BE2C (cell line): ENCODE results near the gene DRAM2.

Experiments
- DNase-seq: peaks from one replicate; pipeline ENCODE4 v3.0.0-alpha.2; 2020
- H3K27me3 ChIP-seq: fragments of 250-450 bp; sonication (Bioruptor Pico); 2 replicates; pipeline ENCODE4 v1.5.1; 2020; ENCODE audit warnings: mild to moderate bottlenecking
- H3K36me3 ChIP-seq: fragments of 250-450 bp; sonication (Bioruptor Pico); 2 replicates; pipeline ENCODE4 v1.5.1; 2020; ENCODE audit warnings: mild to moderate bottlenecking
- H3K4me1 ChIP-seq: fragments of 250-450 bp; sonication (Bioruptor Pico); 2 replicates; pipeline ENCODE4 v1.5.1; 2020
- H3K4me3 ChIP-seq: 2 replicates; pipeline ENCODE4 v1.5.1; 2011; ENCODE audit warnings: low read depth, low read length
- H3K9me3 ChIP-seq: fragments of 250-450 bp; sonication (Bioruptor Pico); 2 replicates; pipeline ENCODE4 v1.5.1; 2020
- TF ChIP-seq, protein P1 (sequence below): IDR thresholded peaks from 2 replicates; pipeline ENCODE4 v1.5.1; 2012; ENCODE audit warnings: mild to moderate bottlenecking, low read depth, low read length

DRAM2 gene

DNA sequence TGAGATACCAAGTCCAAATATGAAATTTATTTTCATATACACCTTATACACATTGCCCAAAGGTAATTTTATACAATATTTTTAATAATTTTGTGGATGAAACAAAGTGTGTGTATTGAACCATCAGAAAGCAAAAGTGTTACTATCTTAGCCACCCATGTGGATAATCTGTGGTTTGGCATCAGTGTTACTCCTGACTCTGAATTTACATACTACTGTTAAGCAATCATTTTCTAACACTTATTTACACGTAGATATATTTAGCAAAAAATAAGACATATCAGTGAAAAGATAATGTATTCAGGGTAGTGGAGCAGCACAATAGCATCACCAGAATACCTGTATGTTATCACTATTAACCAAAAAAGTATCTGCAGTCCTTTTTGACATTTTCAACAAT is 36.8 kb upstream of the DRAM2 start:
- Histone ChIP-seq H3K36me3 (peaks cover 24% of the 10 kb centered on the region), H3K27me3 (no peaks in the 10 kb centered on the region), H3K4me1 (no peaks in the 10 kb centered on the region), H3K9me3 (no peaks in the 10 kb centered on the region), H3K4me3 (no peak overlapping the region)
- TF ChIP-seq, protein P1, sequence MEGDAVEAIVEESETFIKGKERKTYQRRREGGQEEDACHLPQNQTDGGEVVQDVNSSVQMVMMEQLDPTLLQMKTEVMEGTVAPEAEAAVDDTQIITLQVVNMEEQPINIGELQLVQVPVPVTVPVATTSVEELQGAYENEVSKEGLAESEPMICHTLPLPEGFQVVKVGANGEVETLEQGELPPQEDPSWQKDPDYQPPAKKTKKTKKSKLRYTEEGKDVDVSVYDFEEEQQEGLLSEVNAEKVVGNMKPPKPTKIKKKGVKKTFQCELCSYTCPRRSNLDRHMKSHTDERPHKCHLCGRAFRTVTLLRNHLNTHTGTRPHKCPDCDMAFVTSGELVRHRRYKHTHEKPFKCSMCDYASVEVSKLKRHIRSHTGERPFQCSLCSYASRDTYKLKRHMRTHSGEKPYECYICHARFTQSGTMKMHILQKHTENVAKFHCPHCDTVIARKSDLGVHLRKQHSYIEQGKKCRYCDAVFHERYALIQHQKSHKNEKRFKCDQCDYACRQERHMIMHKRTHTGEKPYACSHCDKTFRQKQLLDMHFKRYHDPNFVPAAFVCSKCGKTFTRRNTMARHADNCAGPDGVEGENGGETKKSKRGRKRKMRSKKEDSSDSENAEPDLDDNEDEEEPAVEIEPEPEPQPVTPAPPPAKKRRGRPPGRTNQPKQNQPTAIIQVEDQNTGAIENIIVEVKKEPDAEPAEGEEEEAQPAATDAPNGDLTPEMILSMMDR = no peak
- no peak for DNase-seq

DNA sequence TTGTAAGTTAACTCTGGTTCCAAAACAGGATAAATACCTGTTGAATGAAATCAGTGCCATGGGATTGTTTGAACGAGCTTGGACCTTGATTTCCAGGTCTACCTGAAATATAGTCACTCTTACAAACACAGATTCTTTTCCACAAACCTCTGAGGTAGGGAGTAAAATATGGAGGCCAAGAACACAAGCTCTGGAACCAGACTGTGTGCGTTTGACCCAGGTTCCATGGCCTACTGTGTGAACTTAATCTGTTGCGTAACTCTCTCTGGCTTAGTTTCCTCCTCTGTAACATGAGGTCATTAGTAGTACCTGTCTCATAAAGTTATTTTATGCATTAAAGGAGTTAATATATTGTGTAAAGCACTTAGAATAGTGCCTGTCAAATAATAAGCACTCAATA is 35.5 kb upstream of the DRAM2 start:
- no peaks in the 10 kb centered on the region for H3K9me3 ChIP-seq
- no peaks in the 10 kb centered on the region for H3K27me3 ChIP-seq
- H3K36me3 ChIP-seq = peaks cover 24% of the 10 kb centered on the region
- H3K4me3 ChIP-seq = no peak overlapping the region
- TF ChIP-seq, protein P1 = no peak
- H3K4me1 ChIP-seq = no peaks in the 10 kb centered on the region
- DNase-seq = no peak

DNA sequence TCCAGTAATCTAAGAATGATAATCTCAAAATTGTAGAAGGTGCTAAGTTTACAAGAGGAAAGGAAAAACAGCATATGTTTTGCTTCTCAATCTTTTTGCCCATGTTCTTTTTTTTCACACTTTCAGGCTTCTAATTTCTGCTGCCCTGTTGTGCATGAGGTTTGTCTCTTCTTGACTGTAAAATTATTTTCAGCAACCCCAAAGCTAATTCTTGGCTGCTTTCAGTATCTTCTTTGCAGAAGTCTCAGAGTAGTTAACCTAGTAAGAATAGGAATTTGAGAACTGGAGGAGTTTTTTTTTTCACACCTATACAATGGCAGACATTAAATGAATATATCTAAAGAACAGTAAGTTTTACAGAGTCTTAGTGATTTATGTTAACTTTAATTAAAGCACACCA is 34.2 kb upstream of the DRAM2 start:
- no peaks in the 10 kb centered on the region for H3K27me3 ChIP-seq
- TF ChIP-seq, protein P1 = no peak
- no peaks in the 10 kb centered on the region for H3K9me3 ChIP-seq
- H3K4me3 ChIP-seq = no peak overlapping the region
- H3K4me1 ChIP-seq = no peaks in the 10 kb centered on the region
- H3K36me3 ChIP-seq = peaks cover 25% of the 10 kb centered on the region
- no peak for DNase-seq

DNA sequence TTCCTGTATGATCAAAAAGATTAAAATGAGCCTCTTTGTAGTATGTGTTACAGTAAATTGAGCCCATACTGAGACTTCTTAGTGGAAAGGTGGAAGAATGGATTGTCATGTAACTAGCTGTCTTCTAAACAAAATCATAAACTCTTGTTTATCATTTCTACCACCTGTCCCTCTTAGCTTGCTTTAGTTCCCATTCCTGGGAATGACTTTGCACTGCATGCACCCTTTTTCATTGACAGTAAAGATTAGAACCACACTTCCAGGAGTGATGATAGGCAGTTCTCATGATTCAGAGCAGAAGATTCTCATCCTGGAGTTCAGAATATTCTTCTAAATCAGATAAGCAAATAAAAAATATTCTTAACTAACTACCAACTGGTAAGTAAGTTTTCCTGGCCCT is 32.6 kb upstream of the DRAM2 start:
- Histone ChIP-seq H3K27me3 (no peaks in the 10 kb centered on the region), H3K4me3 (no peak overlapping the region), H3K36me3 (peaks cover 32% of the 10 kb centered on the region), H3K4me1 (no peaks in the 10 kb centered on the region), H3K9me3 (no peaks in the 10 kb centered on the region)
- no peak for DNase-seq
- TF ChIP-seq, protein P1 = no peak

DNA sequence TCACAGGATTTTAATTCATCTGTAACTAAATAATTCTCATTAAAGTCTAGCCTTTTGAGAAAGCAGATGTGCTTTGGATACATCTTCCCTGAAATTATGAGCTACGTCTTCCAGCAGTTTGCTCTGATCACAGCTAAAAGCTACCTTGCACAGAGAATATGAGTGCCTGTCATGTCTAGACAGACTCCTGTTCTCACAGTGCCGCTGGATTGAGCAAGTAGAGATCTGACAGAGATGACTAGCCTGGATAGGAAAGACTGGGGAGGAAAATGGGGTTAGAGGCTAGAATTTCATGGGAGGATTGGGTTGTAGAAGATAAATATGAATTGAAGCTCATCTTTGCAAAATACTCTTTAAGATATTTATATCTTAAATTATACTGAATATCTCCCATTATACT is 24.3 kb upstream of the DRAM2 start:
- H3K27me3 ChIP-seq = no peaks in the 10 kb centered on the region
- peaks cover 24% of the 10 kb centered on the region for H3K36me3 ChIP-seq
- TF ChIP-seq, protein P1 = no peak

DNA sequence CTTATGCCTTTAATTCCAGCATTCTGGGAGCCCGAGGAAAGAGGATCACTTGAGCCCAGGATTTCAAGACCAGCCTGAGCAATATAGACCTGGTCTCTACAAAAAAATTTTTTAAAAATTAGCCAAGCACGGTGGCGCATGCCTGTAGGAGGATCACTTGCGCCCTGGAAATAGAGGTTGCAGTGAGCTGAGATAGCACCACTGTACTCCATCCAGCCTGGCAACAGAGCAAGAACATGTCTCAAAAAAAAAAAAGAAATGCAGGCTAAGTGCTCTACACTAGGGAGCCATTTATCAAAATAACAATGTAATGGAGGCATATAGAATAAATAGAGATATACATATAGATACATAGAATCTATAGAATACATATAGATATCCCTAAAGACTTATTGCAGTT is 23.5 kb upstream of the DRAM2 start:
- TF ChIP-seq, protein P1 = no peak
- H3K4me3 ChIP-seq = no peak overlapping the region
- H3K9me3 ChIP-seq = no peaks in the 10 kb centered on the region
- H3K4me1 ChIP-seq = peaks cover 24% of the 10 kb centered on the region
- no peaks in the 10 kb centered on the region for H3K27me3 ChIP-seq
- DNase-seq = no peak
- peaks cover 19% of the 10 kb centered on the region for H3K36me3 ChIP-seq

More for the DNA sequence above, 24.3 kb upstream of the DRAM2 start:
- DNase-seq = no peak
- Histone ChIP-seq H3K4me3 (no peak overlapping the region), H3K4me1 (peaks cover 24% of the 10 kb centered on the region), H3K9me3 (no peaks in the 10 kb centered on the region)
